ENCODE data around the gene FHAD1. TPM values are rescaled to one million over a fixed set of nuclear protein-coding genes. Genes with fewer than 3 reads are reported as not detected.
"Not testable (repeated sequence)": the region's sequence is repeated elsewhere in the genome, so short reads cannot be mapped to it uniquely, and the experiment has no call there.

Gene FHAD1
- total RNA-seq, 1 donor from 2014 or later = 0.13 TPM

DNA sequence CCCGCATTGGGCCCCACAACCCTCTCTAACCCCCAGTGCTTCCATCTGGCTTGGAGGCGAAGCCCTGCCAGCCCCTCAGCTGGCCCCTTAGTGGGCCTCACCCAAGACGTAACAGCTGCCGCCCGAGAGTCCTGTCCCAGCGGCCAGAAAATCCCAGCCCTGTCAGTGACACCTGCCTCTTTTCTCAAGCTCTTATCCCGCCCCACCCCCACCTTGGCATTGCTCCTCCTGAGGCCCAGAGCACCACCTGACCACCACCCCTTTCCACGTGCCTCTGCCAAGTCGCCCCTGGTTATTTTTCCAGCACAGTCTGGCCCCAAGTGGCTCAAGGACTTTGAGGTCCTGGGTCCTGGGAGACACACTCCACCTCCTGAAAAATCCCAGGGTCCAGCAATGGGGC lies 185.3 kb downstream of the FHAD1 start:
- no peak for DNase-seq (ENCODE audit: low read depth in 2 of 2)

DNA sequence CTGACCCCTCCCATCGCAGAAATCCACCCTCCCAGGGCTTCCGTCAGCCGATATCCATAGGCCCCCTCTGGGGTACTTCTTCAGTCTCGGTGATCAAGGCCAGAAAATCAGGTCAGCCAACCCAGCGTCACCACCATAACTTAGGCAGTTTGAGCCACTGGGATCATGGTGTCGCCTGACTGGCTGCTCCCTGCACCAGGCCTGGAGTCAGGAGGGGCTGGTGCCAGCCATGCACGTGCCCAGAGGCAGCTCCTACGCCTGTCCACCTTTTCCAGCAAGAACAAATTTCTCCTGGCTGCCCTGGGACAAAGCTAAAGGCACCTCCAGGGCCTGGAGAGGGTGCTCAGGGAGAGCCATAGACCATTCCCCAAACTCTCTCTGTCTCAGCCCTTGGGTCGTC lies 186.4 kb downstream of the FHAD1 start:
- no peak for DNase-seq (ENCODE audit: low read depth in 2 of 2)

DNA sequence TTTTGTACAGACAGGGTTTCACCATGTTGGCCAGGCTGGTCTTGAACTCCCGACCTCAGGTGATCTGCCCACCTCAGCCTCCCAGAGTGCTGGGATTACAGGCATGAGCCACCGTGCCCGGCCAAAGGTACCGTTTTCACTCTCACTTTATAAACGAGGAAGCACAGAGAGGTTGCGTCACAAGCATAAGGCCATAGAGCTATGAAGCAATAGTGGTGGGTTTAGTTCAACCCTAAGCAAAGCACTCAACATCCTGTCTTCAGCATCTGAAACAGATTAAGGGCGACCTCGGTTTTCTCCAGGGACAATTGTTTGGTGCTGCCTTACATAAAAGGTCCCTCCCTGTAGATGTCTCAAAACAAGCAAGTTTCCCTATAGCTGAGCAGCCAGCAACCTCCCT lies 187.7 kb downstream of the FHAD1 start:
- DNase-seq (ENCODE audit: low read depth in 2 of 2) = not testable (repeated sequence)

DNA sequence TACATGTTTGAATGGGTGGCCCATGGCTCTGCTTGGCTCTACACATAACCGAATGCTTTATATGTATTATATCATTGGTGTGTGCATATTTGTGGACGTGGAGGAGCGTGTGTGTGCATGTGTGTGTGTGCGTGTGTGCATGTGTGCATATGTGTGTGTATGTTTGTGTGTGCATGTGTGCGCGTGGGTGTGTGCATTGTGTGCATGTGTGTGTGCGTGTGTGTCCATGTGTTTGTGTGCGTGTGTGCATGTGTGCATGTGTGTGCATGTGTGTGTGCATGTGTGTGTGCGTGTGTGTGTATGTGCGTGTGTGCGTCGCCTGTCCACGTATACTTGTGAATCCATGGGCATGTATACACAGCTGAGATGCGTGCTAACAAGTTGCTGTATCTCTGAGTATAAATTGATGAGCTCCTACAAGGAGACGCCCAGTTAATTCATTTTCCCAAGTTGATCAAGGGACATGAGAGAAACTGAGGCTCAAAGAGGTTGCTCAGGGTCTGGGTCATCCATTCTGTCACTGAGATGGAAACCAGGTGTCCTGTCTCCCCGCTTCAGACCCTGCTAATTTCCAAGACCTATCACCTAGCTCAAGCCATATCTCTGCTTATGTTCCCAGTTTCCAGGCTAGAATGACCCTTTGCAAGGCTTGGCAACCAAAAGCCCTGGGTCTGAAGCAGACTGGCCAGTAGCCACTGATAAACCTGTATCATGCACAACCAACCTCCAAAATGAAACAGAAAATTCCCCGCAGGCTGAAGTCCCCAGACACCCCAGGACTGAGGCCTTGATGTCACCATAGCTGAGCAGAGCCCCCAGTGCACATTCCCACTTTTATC lies 188.4 kb downstream of the FHAD1 start:
- DNase-seq (ENCODE audit: low read depth in 2 of 2) = no peak

DNA sequence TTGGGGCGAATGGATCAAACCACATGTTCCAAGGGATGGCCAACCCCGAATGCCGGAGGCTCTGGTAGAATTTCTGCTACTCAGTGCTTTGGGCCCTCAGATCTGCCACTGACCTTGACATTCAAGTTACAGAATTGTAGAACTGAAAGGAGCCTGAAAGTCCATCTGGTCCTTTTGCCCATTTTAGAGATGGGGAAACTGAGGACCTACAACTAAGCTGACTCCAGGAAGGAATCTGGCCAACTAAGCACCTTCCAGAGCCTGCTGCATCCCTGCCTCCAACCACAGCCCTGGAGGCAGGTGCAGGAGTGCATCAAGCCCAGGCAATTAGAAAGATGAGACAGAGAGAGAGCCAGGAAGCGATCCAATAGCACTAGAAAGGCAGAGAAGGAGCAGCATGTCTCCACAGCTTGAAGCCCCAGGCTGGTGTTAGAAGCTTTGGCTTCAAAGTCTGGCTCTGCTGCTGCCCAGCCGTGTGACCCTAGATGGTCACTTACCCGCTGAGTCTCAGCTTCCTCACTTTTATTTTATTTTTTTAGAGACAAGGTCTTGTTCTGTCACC lies 189.9 kb downstream of the FHAD1 start:
- DNase-seq (ENCODE audit: low read depth in 2 of 2) = no peak

DNA sequence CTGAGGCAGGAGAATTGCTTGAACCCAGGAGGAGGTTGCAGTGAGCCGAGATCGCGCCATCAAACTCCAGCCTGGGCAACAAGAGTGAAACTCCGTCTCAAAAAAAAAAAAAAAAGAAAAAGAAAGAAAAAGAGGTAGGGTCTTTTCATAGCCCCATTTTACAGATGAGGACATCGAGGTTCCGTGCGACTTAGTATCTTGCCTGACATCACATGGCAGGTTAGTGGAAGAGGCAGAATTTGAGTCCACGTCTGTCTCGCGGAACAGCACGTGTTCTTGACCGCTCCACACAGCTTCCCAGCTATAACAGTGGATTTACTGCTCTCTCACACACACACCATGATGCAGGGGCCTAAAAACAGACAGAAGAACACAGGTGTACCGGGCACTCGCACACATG lies 192.3 kb downstream of the FHAD1 start:
- no peak for DNase-seq (ENCODE audit: low read depth in 2 of 2)

DNA sequence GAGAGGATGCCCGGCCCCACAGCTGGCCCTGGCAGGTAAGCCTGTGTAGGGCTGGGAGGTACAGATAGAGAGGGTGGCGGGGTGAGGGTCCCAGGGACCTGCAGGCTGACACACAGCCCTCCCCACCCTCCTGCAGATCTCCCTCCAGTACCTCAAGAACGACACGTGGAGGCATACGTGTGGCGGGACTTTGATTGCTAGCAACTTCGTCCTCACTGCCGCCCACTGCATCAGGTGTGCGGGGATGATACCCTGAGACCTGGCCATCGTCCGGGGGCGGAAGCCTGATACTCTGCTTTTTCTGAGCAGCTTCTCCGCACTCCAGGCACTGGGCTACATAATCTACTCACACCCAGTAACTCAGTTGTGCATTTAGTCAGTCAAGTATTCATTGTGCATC lies 193.3 kb downstream of the FHAD1 start:
- no peak for DNase-seq (ENCODE audit: low read depth in 2 of 2)

DNA sequence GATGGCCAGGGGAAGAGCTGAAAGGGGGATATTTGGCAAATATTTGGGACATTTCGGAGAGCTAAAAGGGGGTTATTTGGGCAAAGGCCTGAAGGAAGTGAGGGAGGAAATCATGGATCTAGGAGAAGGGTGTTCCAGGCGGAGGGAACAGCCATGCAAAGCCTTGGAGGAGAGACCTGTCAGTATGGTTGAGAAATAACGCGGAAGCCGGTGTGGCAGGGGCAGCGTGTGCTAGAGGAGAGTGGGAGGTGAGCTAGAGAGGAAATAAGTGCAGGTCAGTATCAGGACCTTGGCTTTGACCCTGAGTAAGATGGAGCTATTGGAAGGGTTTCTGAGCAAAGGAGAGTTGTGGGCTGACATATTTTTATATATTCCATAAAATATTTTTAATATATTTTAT lies 194.2 kb downstream of the FHAD1 start:
- no peak for DNase-seq (ENCODE audit: low read depth in 2 of 2)

DNA sequence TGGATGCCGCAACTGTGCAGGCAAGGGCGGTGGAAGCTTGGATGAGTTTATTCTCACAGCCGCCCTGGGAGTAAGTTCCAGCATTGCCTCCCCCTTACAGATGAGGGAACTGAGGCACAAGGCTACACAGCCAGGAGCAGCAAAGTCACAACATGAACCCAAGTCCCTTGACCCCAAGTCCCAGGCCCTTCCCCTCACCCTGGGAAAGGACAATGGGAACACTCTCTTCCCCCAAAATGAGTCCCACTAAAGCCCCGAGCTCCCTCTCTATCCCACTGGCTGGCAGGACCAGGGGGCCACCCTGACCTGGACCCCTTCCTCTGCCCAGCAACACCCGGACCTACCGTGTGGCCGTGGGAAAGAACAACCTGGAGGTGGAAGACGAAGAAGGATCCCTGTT lies 195.1 kb downstream of the FHAD1 start:
- no peak for DNase-seq (ENCODE audit: low read depth in 2 of 2)

DNA sequence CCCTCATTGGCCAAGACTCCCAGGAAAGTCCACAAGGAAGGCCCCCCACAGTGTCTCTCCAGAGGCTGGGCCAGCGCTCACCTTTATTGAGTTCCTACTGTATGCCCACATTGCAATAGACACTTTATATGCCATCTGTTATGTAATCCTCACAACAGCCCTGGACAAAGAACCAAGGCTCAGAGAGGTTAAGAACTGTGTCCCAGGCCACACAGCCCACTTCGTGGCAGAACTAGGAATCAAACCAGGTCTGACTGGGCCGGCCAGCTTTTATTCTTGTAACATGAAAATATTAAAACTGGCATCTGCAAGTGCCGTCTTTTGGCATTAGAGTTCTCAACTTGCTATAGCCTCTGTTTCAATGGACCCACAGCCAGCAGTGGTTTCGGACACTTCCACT lies 195.7 kb downstream of the FHAD1 start:
- no peak for DNase-seq (ENCODE audit: low read depth in 2 of 2)

DNA sequence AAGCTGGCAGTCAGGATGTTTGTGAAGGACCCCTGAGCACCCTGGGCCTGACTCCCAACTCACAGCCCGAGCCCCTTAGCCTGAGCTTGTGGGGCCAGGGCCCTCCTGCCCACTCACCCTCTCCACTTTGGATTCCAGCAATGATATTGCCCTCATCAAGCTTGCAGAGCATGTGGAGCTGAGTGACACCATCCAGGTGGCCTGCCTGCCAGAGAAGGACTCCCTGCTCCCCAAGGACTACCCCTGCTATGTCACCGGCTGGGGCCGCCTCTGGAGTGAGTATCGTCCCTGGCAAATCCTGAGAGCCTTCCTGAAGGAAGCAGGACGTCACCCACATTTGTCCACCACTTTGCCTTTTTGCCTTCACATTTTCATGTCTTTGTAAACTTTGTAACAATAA lies 196.3 kb downstream of the FHAD1 start:
- DNase-seq (ENCODE audit: low read depth in 2 of 2) = no peak

DNA sequence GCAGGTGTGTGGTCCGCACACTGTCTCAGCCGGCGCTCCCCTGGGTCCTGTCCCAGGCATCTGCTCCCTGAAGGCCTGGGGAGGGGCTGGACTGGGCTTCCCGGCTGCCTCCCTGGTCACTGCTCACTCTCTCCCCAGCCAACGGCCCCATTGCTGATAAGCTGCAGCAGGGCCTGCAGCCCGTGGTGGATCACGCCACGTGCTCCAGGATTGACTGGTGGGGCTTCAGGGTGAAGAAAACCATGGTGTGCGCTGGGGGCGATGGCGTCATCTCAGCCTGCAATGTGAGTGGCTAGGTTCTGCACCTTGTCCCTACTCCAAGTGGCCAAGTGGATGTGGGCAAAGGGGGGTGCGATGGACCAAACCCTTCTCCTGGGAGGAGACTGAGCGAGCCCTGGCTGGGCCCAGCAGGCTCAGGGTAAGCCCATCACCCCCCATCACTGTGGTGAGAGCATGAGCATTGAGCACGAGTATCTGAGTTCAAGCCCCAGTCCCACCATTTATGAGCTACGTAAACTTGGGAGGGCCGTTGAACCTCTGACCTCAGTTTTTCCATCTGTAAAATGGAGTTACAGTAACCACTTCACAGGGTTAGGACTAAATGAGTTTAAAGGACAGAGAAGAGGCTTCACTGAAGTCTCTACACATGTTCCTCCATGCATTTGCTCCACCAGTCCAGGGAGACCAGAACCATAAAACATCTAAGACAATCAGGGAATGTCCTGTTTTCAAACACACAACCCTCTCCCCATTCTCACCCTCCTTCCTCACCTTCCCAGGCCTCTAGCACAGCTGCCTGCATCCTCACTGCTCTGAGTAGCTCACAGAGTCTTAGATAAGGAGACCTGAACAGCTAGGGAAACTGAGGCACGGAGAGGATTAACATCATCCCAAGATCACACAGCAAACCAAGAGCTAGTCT lies 197.7 kb downstream of the FHAD1 start:
- DNase-seq (ENCODE audit: low read depth in 2 of 2) = no peak

DNA sequence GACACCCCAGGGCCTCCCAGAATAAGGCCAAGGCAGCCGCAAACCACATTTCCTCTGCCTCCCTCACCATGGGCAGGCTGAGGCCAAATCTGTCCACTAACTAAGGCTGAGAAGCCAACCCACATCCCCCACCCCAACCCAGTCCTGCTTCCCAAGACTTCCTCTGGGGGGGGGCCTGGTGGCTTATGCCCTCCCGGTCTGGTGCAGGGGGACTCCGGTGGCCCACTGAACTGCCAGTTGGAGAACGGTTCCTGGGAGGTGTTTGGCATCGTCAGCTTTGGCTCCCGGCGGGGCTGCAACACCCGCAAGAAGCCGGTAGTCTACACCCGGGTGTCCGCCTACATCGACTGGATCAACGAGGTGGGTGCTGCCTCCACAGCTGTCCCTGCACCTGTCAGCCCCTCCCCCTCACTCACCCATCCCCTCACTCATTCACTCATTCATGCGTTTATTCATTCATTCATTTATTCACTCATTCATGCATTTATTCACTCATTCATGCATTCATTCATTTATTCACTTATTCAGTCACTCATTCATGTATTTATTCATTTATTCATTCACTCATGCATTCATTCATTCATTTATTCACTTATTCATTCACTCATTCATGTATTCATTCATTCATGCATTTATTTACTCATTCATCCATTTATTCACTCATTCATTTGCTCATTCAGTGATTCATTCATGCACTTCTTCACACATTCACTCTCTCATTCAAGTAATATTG lies 198.5 kb downstream of the FHAD1 start:
- DNase-seq (ENCODE audit: low read depth in 2 of 2) = no peak

DNA sequence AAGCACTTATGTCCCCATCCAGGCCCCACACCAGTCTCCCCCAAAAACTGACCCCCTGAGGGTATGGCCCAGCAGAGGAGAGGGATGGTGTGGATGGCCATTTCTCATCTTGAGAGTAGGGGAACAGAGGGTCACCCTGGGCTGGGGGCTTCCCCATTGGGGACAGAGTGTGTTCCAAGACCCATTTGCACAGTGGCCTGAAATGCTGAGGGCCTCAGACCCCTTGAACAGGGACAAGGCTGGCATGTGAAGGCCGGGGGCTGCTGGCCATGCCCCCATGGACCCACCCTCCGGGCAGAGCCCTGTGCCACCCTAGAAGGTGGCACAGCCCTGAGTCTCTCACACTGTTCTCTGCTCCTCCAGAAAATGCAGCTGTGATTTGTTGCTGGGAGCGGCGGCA lies 199.2 kb downstream of the FHAD1 start:
- no peak for DNase-seq (ENCODE audit: low read depth in 2 of 2)

Other genes starting within 250 kb of the FHAD1 start
- gene TMEM51, start 93.5 kb upstream of the FHAD1 start, total RNA-seq = 6.7 and 13.4 TPM in 2 replicates
- 33.4 and 34.1 TPM in 2 replicates for gene EFHD2, start 162.7 kb downstream of the FHAD1 start, total RNA-seq
- gene CTRC, start 191.2 kb downstream of the FHAD1 start, total RNA-seq = not detected in 2 replicates
- not detected in 2 replicates for gene CELA2A, start 209.5 kb downstream of the FHAD1 start, total RNA-seq
- gene CELA2B, start 228.9 kb downstream of the FHAD1 start, total RNA-seq = not detected in 2 replicates

All from dermis microvascular lymphatic vessel endothelial cell (primary cell).